Measurements from ENCODE around the gene CDKN2C.
"Not testable (repeated sequence)": the region's sequence is repeated elsewhere in the genome, so short reads cannot be mapped to it uniquely, and the experiment has no call there.

CDKN2C gene

GRCh38 chr1:50969611-50970508, at the start of gene CDKN2C:
Gene CDKN2C, plus strand, starts transcription at chr1:50970245. Its CDS starts 124 bp downstream, at chr1:50970369.
- DNase-seq = peak; percentile 35

DNA sequence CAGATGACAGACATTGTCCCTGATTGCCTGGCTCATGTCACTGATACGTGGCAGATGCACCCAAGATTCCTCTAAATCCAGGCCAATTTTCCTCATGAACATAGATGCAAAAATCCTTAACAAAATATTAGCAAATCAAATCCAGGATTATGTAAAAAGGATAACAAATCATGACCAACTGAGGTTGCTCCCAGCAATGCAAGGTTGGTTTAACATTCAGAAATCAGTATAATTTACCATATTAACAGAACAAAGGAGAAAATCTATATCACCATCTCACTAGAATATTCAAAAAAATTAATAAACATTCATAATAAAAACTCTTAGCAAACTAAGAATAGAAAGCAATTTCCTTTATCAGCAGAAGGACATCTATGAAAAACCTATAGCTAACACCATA, 49.6 kb upstream of the CDKN2C start:
- no peak for DNase-seq

GRCh38 chr1:50921029-50921428, 49.0 kb upstream of the CDKN2C start:
- DNase-seq = no peak

DNA sequence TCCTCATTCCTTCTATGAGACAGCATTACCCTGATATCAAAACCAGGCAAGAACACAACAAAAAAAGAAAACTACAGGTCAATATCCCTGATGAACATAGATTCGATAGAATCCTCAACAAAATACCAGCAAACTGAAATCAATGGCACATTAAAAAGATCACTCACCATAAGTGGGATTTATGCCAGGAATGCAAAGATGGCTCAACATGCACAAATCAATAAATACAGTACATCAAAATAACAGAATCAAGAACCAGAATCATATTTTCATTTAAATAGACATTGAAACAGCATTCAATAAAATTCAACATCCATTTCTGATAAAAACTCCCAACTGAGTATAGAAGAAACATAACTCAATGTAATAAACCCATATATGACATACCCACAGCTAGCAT, 46.5 kb upstream of the CDKN2C start:
- DNase-seq = no peak

DNA sequence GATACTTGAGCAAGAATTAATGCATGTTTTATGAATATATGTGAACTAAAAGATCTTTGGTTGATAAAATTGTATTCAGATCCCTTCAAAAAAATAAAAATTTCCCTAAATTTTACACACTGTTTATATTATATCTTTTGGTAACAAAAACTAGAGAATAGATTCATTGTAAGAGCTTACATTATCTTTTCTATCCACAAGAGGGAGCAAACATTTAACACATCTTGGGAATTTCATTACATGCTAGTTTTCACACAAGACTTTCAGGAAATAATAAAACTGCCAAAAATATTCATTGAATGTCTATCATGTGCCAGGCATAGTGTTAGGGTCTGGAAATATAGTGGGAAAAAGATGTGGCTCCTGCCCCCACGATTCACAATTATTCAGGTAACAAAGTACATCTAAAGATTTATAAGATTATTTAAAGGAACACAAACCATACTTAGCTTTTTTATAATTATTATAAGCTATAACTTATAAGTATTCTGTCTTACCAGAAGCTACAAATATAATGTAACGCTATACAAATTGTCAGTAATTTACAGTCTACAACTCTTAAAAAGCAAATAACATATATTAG, 40.6 kb upstream of the CDKN2C start:
- peak; percentile 7 for DNase-seq

GRCh38 chr1:50930193-50930592, 39.9 kb upstream of the CDKN2C start:
- peak; percentile 47 for DNase-seq

DNA sequence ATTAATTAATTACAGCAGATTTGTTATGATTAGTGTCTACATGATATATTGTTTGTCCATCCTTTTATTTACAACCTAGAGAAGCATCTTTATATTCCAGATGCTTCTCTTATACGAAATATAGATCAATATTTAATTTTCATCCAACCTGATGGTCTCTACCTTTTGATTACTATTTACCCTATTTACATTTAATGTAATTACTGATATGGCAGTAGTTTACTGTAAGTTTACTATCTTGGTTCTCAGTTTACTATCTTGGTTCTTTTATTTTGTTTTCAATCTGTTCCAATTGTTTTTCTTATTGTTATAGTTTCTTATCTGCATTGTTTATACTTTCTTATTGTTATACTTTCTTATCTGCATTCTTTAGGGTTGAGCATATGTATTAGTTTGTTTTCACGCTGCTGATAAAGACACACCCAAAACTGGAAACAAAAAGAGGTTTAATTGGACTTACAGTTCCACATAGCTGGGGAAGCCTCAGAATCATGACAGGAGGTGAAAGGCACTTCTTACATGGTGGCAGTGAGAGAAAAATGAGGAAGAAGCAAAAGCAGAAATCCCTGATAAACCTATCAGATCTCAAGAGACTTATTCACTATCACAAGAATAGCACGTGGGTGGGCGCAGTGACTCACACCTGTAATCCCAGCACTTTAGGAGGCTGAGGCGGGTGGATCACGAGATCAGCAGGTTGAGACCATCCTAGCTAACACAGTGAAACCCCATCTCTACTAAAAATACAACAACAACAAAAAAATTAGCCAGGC, 38.9 kb upstream of the CDKN2C start:
- no peak for DNase-seq

DNA sequence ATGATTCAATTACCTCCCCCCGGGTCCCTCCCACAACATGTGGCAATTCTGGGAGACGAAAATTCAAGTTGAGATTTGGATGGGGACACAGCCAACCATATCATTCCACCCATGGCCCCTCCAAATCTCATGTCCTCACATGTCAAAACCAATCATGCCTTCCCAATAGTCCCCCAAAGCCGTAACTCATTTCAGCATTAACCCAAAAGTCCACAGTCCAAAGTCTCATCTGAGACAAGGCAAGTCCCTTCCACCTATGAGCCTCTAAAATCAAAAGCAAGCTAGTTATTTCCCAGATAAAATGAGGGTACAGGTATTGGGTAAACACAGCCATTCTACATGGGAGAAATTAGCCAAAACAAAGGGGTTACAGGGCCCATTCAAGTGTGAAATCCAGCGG, 38.0 kb upstream of the CDKN2C start:
- DNase-seq = not testable (repeated sequence)

GRCh38 chr1:50933770-50934169, 36.3 kb upstream of the CDKN2C start:
- not testable (repeated sequence) for DNase-seq

DNA sequence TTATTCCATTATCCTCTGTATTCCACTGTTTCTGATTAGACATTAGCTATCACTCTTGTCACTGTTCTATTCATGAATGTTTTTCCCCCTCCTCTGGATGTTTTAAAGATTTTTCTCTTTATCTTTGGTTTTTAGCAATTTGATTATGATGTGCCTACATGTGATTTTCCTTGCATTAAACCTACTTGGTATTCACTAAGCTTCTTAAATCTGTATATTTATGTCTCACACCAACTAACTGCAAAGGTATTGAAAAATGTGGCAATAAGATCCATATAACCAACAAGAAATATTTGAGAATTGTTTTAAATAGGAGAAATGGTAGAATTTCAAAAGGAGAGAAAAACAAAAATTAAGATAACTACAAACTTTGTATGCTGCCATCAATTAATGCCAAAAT, 35.2 kb upstream of the CDKN2C start:
- DNase-seq = no peak

GRCh38 chr1:50935276-50935675, 34.8 kb upstream of the CDKN2C start:
- not testable (repeated sequence) for DNase-seq

GRCh38 chr1:50936321-50936720, 33.7 kb upstream of the CDKN2C start:
- no peak for DNase-seq

- DNase-seq = no peak
Measured at GRCh38 chr1:50940291-50940690, 29.8 kb upstream of the CDKN2C start.

DNA sequence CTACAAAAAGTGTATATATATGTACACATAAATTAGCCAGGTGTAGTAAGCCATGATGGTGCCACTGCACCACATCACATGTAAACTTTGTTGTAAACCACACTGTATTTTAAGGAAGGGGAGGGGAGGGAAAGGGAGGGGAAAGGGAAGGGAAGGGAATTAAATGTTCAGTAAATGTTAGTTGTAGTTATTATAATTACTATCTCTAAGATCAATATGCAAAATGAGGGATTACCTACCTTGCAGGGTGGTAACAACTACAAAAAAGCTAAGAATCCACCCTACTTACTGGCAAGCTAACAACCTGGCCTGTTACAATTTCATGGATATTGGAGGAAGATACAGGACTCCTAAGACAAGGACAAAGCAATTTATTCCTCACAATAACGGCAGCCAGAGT, 27.7 kb upstream of the CDKN2C start:
- DNase-seq = no peak

- DNase-seq = no peak
Measured at GRCh38 chr1:50949286-50949982, 20.6 kb upstream of the CDKN2C start.

- DNase-seq = no peak
Measured at GRCh38 chr1:50950396-50950795, 19.6 kb upstream of the CDKN2C start.

DNA sequence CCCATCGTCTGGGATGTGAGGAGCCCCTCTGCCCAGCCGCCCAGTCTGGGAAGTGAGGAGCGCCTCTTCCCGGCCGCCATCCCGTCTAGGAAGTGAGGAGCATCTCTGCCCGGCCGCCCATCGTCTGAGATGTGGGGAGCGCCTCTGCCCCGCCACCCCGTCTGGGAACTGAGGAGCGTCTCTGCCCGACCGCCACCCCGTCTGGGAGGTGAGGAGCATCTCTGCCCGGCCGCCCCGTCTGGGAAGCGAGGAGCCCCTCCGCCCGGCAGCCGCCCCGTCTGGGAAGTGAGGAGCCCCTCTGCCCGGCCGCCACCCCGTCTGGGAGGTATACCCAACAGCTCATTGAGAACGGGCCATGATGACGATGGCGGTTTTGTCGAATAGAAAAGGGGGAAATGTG, 17.5 kb upstream of the CDKN2C start:
- DNase-seq = not testable (repeated sequence)

DNA sequence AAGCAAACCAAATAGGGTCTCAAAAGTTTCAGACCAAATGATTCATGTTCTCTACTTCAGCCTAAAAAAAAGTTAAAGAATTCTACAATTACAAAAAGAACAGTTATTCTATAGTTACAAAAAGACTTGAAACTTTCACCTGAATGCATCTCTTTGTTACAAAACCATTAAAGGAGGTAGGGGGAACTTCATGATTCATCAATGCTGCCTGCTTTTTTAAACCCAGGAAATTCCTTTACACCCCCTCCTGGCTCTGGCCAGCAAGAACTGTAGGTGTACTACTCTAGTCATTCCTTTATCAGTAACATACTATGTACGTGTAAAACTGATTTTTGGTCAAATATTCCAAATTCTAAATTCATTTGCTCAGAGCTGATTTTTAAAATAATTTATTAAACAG, 14.9 kb upstream of the CDKN2C start:
- DNase-seq = no peak

DNA sequence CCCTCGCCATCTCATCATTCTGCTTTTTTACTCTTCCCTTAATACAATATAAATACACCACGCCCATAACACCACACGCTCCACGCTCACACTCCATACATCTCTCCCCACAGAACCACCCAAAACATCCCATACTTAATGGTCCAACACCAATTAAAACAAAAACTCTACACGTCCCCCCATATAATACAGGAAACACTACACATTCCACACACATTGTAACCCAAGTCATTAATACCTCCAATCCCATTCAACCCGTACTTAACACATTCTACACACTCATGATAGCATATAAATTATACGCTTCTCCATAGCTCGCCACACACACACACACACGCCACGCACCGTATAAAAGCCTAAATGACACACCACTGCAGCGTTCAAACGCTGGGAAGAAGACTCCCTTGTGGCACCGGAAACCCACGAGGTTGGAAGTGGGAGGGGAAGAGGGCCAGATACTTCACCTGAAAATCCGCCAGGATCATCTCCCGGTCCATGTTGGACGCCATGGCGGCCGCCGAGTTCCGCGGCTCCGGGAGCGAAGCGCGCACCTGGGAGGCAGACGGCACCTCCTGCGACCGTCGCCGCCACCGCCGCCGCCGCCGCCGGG, 10.6 kb upstream of the CDKN2C start:
- peak; percentile 29 for DNase-seq

- peak; percentile 98 for DNase-seq
Measured at GRCh38 chr1:50959913-50960844, 9.9 kb upstream of the CDKN2C start, which contains the start of gene FAF1. Gene FAF1, minus strand, starts transcription at chr1:50960267. Its CDS starts 456 bp downstream, at chr1:50959811.

DNA sequence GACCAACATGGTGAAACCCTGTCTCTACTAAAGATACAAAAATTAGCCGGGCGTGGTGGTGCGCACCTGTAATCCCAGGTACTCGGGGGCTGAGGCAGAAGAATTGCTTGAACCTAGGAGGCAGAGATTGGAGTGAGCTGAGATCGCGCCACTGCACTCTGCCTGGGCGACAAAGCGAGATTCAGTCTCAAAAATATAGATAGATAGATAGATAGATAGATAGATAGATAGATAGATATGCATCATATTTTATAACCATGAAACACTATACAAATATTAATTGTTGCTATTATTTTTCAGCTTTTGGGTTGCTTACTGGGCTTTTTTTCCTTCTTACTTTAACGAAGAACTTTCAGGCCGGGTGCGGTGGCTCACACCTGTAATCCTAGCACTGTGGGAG, 5.2 kb upstream of the CDKN2C start:
- DNase-seq = no peak
